Testis (tissue), 2 donors: ENCODE measurements around the gene BCO2.

ENCODE experiments used
- CTCF ChIP-seq, 3 experiments: fragments of 450-650 bp in 2 of 3; fragments of 200-600 bp in 1 of 3; sonication (generic) in 1 of 3; IDR thresholded peaks; one replicate each; pipeline ENCODE4 v1.5.1; 2016 to 2019; ENCODE audit warnings: antibody characterized with exemption in 3 of 3, mild to moderate bottlenecking in 2 of 3, moderate library complexity in 1 of 3
- POLR2A ChIP-seq: fragments of 450-650 bp; IDR thresholded peaks from one replicate; pipeline ENCODE4 v1.6.1; 2017; ENCODE audit warnings: antibody characterized with exemption, mild to moderate bottlenecking, moderate library complexity

DNA sequence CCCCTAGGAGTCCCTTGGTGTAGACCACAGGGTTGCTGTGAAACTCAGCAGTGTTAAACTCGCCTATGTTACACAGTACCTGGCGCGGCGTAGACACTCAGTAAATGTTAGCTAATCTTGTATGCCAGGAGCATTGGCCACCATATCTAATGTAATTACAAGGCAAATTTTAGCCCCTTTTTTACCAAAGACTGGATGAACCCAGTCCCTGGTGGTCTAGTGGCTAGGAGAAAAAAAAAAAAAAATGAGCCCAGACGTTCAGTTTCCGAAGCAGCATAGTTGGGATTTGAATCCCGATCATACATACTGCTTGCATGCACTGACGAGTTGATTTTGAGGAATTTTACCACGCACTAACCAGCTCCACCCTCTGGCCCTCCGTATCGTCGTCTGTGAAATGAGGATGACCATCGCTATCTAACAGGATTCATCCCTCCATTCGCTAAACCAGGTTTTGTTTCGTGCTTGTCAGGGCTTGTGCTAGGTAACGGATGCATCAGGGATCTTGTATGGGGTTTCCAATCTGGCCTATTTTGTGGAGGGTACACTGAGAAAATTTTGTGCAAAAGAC is 51.6 kb downstream of the BCO2 start:
- TF ChIP-seq CTCF (IDR thresholded peaks at IDR 0.05): no peak
- no peak for TF ChIP-seq POLR2A
